Osteocyte (in vitro differentiated cells): Measurements from ENCODE around the gene WARS2. TPM values are rescaled to one million over a fixed set of nuclear protein-coding genes. Genes with fewer than 3 reads are reported as not detected.
A peak's percentile ranks its signal among the peaks of the same experiment; 100 is the strongest.

Experiments used
- DNase-seq: peaks from one replicate; pipeline ENCODE4 v3.0.0; 2021; ENCODE audit warnings: mixed read lengths; ENCODE audit not compliant: unreplicated experiment; ENCODE audit errors: extremely low spot score
- H3K27ac Mint-ChIP-seq: one replicate; pipeline ENCODE4 v1.8.0; 2021; ENCODE audit warnings: mild to moderate bottlenecking, mixed read lengths; ENCODE audit not compliant: unreplicated experiment
- H3K27me3 Mint-ChIP-seq: one replicate; pipeline ENCODE4 v1.8.0; 2021; ENCODE audit warnings: mixed read lengths; ENCODE audit not compliant: unreplicated experiment
- H3K36me3 Mint-ChIP-seq: one replicate; pipeline ENCODE4 v1.8.0; 2021; ENCODE audit warnings: mixed read lengths; ENCODE audit not compliant: unreplicated experiment
- H3K4me1 Mint-ChIP-seq: one replicate; pipeline ENCODE4 v1.8.0; 2021; ENCODE audit warnings: mixed read lengths; ENCODE audit not compliant: unreplicated experiment
- H3K4me3 Mint-ChIP-seq: one replicate; pipeline ENCODE4 v1.8.0; 2021; ENCODE audit warnings: mild to moderate bottlenecking, moderate library complexity, mixed read lengths; ENCODE audit not compliant: unreplicated experiment
- H3K9me3 Mint-ChIP-seq: one replicate; pipeline ENCODE4 v1.8.0; 2021; ENCODE audit warnings: mixed read lengths; ENCODE audit not compliant: unreplicated experiment
- total RNA-seq: library from RNA; stranded (reverse); gene quantifications from 2 replicates; pipeline ENCODE4 v1.2.1, GENCODE V29; 2021
- TF ChIP-seq, protein P1 (sequence below): fragments of 200-600 bp; sonication (generic); IDR thresholded peaks from 2 replicates; pipeline ENCODE4 v1.5.0; 2021; ENCODE audit warnings: antibody characterized with exemption, mild to moderate bottlenecking, moderate library complexity

WARS2 gene
- total RNA-seq, 1 donor from 2014 or later, result 13.2 TPM

- peaks cover 26% of the 10 kb centered on the region for H3K4me1 Mint-ChIP-seq
- no peaks in the 10 kb centered on the region for H3K27me3 Mint-ChIP-seq
- TF ChIP-seq, protein P1, sequence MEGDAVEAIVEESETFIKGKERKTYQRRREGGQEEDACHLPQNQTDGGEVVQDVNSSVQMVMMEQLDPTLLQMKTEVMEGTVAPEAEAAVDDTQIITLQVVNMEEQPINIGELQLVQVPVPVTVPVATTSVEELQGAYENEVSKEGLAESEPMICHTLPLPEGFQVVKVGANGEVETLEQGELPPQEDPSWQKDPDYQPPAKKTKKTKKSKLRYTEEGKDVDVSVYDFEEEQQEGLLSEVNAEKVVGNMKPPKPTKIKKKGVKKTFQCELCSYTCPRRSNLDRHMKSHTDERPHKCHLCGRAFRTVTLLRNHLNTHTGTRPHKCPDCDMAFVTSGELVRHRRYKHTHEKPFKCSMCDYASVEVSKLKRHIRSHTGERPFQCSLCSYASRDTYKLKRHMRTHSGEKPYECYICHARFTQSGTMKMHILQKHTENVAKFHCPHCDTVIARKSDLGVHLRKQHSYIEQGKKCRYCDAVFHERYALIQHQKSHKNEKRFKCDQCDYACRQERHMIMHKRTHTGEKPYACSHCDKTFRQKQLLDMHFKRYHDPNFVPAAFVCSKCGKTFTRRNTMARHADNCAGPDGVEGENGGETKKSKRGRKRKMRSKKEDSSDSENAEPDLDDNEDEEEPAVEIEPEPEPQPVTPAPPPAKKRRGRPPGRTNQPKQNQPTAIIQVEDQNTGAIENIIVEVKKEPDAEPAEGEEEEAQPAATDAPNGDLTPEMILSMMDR, result no peak
- peaks cover 3% of the 10 kb centered on the region for H3K9me3 Mint-ChIP-seq
- no peak overlapping the region for H3K27ac Mint-ChIP-seq
- no peaks in the 10 kb centered on the region for H3K36me3 Mint-ChIP-seq
- no peak for DNase-seq
- H3K4me3 Mint-ChIP-seq, result no peak overlapping the region
Observed at GRCh38 chr1:119083980-119084379, 56.5 kb downstream of the WARS2 start.

DNA sequence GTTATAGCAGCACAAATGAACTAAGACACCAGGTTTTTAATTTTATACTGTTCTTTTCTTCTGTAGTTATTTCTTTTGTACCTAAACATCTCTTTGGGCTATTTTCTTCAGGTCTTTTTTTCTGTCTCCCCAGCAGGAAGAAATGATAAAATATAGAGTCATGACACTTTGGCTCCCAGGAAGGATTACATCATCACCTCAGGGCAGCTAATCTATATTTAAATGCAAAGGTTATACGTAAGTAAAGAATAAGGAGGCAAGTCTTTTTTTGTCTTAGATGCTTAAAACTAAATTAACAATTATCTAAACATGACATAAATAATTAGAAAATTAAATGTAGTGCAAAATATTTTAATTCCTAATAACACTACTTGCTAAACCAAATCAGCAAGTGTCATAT is 57.0 kb downstream of the WARS2 start:
- TF ChIP-seq, protein P1, result no peak
- Mint-ChIP-seq H3K4me1 (peaks cover 26% of the 10 kb centered on the region), H3K36me3 (no peaks in the 10 kb centered on the region), H3K27ac (no peak overlapping the region), H3K4me3 (no peak overlapping the region), H3K27me3 (no peaks in the 10 kb centered on the region), H3K9me3 (peaks cover 3% of the 10 kb centered on the region)
- DNase-seq, result no peak

GRCh38 chr1:119081700-119082099 is 58.8 kb downstream of the WARS2 start:
- TF ChIP-seq, protein P1, result no peak
- no peak for DNase-seq
- H3K4me3 Mint-ChIP-seq, result no peak overlapping the region
- H3K4me1 Mint-ChIP-seq, result peaks cover 26% of the 10 kb centered on the region
- peaks cover 3% of the 10 kb centered on the region for H3K9me3 Mint-ChIP-seq
- H3K27me3 Mint-ChIP-seq, result no peaks in the 10 kb centered on the region
- no peaks in the 10 kb centered on the region for H3K36me3 Mint-ChIP-seq
- no peak overlapping the region for H3K27ac Mint-ChIP-seq

GRCh38 chr1:119081267-119081666 is 59.2 kb downstream of the WARS2 start:
- peaks cover 3% of the 10 kb centered on the region for H3K9me3 Mint-ChIP-seq
- no peaks in the 10 kb centered on the region for H3K27me3 Mint-ChIP-seq
- H3K4me1 Mint-ChIP-seq, result peaks cover 26% of the 10 kb centered on the region
- DNase-seq, result no peak
- no peak overlapping the region for H3K4me3 Mint-ChIP-seq
- peak overlapping the region; percentile 41 for H3K27ac Mint-ChIP-seq
- no peaks in the 10 kb centered on the region for H3K36me3 Mint-ChIP-seq
- TF ChIP-seq, protein P1, result no peak

GRCh38 chr1:119080586-119080985 is 59.9 kb downstream of the WARS2 start:
- DNase-seq, result no peak
- peaks cover 3% of the 10 kb centered on the region for H3K9me3 Mint-ChIP-seq
- peaks cover 3% of the 10 kb centered on the region for H3K36me3 Mint-ChIP-seq
- H3K4me1 Mint-ChIP-seq, result peaks cover 26% of the 10 kb centered on the region
- H3K27me3 Mint-ChIP-seq, result no peaks in the 10 kb centered on the region
- TF ChIP-seq, protein P1, result no peak
- H3K27ac Mint-ChIP-seq, result peak overlapping the region; percentile 73
- H3K4me3 Mint-ChIP-seq, result peak overlapping the region; percentile 50
